ENCODE data around the gene AOC2. TPM values are rescaled to one million over a fixed set of nuclear protein-coding genes. Genes with fewer than 3 reads are reported as not detected.

The AOC2 gene
- total and polyA plus RNA-seq, 2 of the 8 experiments (the other 6 are each of a cell fraction or from before 2014, with no cell fraction given) = 4.2 to 4.7 TPM

DNA sequence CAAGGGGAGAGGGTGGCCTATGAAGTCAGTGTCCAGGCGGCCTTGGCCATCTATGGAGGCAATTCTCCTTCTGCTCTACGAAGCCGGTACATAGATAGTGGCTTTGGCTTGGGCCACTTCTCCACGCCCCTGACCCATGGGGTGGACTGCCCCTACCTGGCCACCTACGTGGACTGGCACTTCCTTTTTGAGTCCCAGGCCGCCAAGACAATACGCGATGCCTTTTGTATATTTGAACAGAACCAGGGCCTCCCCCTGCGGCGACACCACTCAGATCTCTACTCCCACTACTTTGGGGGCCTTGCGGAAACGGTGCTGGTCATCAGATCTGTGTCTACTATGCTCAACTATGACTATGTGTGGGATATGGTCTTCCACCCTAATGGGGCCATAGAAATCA lies 24.0 kb downstream of the AOC2 start:
- H2AFZ ChIP-seq (ENCODE audit: low read length) = no peak overlapping the region
- H3K56ac ChIP-seq (replicated peaks; ENCODE audit: insufficient read length, low read depth, low read length) = no peak overlapping the region
- H4K8ac ChIP-seq (ENCODE audit: extremely low read depth, insufficient read depth, low read length) = no peak overlapping the region; the same call in 1 of the 2 replicates
- H4K5ac ChIP-seq (ENCODE audit: insufficient read length, low read depth, low read length) = no peak overlapping the region
- H3K18ac ChIP-seq (ENCODE audit: extremely low read depth, low read length) = no peak overlapping the region
- no peak overlapping the region for H2BK20ac ChIP-seq (ENCODE audit: low read length)
- H2BK12ac ChIP-seq (ENCODE audit: low read depth, low read length) = no peak overlapping the region
- H3K27ac ChIP-seq (ENCODE audit: low read depth, low read length) = no peak overlapping the region
- no peak overlapping the region for H3K23ac ChIP-seq (ENCODE audit: insufficient read length)
- no peak overlapping the region for H2BK5ac ChIP-seq (ENCODE audit: low read depth, low read length)
- WGBS, 2 experiments (ENCODE audit: extremely low coverage in 1 of 2, insufficient coverage in 1 of 2, insufficient read length in 1 of 2, insufficient replicate concordance in 2 of 2, low coverage in 1 of 2, low lambda C conversion rate in 2 of 2, missing lambda C conversion rate in 1 of 2) = 95% methylated on average over 12 of the region's 12 CpGs; no CpG with 5 or more reads in 1 of the 2 experiments
- H3K36me3 ChIP-seq (ENCODE audit: control insufficient read depth in 2 of 4, insufficient read depth in 4 of 4, low read length in 3 of 4) = no peaks in the 10 kb centered on the region
- no peak overlapping the region for H3K14ac ChIP-seq (ENCODE audit: insufficient read length)
- H3K27me3 ChIP-seq (replicated peaks in 1 of 4; ENCODE audit: control insufficient read depth in 3 of 4, extremely low read depth in 1 of 4, insufficient read depth in 3 of 4, low read length in 3 of 4) = no peaks in the 10 kb centered on the region
- H3K9me3 ChIP-seq (ENCODE audit: insufficient read depth in 2 of 2, low read depth in 1 of 2, low read length in 1 of 2) = peaks cover 2 to 11% of the 10 kb centered on the region in 2 experiments; a peak in 1 of 4 replicates
- H2BK120ac ChIP-seq (replicated peaks; ENCODE audit: low read depth, low read length) = no peak overlapping the region
- H3K4me1 ChIP-seq (replicated peaks in 1 of 4; ENCODE audit: control insufficient read depth in 3 of 4, insufficient read depth in 4 of 4, low read length in 3 of 4) = no peaks in the 10 kb centered on the region
- no peak overlapping the region for H3K4me3 ChIP-seq (ENCODE audit: extremely low read depth in 1 of 4, insufficient read depth in 2 of 4, low read depth in 3 of 4, low read length in 4 of 4)
- DNase-seq (ENCODE audit: low read depth in 1 of 2, low spot score in 2 of 2) = no peak
- no peak overlapping the region for H2AK5ac ChIP-seq (ENCODE audit: low read depth, low read length)
- H4K91ac ChIP-seq (replicated peaks; ENCODE audit: insufficient read length, low read length) = no peak overlapping the region
- H4K20me1 ChIP-seq (replicated peaks in 1 of 2; ENCODE audit: control insufficient read depth in 1 of 2, insufficient read depth in 2 of 2, low read length in 2 of 2) = no peaks in the 10 kb centered on the region
- H3K79me2 ChIP-seq (ENCODE audit: control insufficient read depth in 1 of 2, insufficient read depth in 2 of 2, low read length in 2 of 2) = no peaks in the 10 kb centered on the region
- POLR2A ChIA-PET (ENCODE audit: partially characterized antibody) = interaction anchor here (1.0 to 1.3 kb wide), 2 partner anchors 19 to 23 kb away, joined by 3 read pairs; no protein-coding TSS in a partner anchor
- CTCF ChIA-PET (ENCODE audit: partially characterized antibody) = interaction anchor here (1.3 kb wide), 1 partner anchor 43 kb away, joined by 3 read pairs; no protein-coding TSS in a partner anchor
- no peak overlapping the region for H3K4me2 ChIP-seq (ENCODE audit: insufficient read depth in 1 of 2, low read depth in 2 of 2, low read length in 2 of 2)
- H3K4ac ChIP-seq (replicated peaks; ENCODE audit: insufficient read length, low read depth, low read length) = no peak overlapping the region
- no peak overlapping the region for H2BK15ac ChIP-seq (ENCODE audit: low read length)
- H3K9ac ChIP-seq (replicated peaks in 1 of 4; ENCODE audit: extremely low read depth in 1 of 4, low read depth in 3 of 4, low read length in 3 of 4) = no peak overlapping the region
- H3K23me2 ChIP-seq (ENCODE audit: low read depth, low read length) = no peaks in the 10 kb centered on the region
- no peaks in the 10 kb centered on the region for H3K79me1 ChIP-seq (ENCODE audit: low read depth, low read length)
- FAIRE-seq = no peak
- TF ChIP-seq, protein P1, sequence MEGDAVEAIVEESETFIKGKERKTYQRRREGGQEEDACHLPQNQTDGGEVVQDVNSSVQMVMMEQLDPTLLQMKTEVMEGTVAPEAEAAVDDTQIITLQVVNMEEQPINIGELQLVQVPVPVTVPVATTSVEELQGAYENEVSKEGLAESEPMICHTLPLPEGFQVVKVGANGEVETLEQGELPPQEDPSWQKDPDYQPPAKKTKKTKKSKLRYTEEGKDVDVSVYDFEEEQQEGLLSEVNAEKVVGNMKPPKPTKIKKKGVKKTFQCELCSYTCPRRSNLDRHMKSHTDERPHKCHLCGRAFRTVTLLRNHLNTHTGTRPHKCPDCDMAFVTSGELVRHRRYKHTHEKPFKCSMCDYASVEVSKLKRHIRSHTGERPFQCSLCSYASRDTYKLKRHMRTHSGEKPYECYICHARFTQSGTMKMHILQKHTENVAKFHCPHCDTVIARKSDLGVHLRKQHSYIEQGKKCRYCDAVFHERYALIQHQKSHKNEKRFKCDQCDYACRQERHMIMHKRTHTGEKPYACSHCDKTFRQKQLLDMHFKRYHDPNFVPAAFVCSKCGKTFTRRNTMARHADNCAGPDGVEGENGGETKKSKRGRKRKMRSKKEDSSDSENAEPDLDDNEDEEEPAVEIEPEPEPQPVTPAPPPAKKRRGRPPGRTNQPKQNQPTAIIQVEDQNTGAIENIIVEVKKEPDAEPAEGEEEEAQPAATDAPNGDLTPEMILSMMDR (IDR thresholded peaks at IDR 0.05; ENCODE audit: control extremely low read depth in 1 of 3, insufficient read depth in 1 of 3, low read depth in 1 of 3, low read length in 3 of 3) = no peak
- TF ChIP-seq TBP (IDR thresholded peaks at IDR 0.05; ENCODE audit: low read depth, low read length) (no peak), SAP30 (IDR thresholded peaks at IDR 0.05; ENCODE audit: insufficient read depth, insufficient replicate concordance, low read length) (no peak), RFX5 (IDR thresholded peaks at IDR 0.05; ENCODE audit: borderline replicate concordance, low read depth, low read length) (no peak), CTBP2 (IDR thresholded peaks at IDR 0.05; ENCODE audit: borderline replicate concordance, insufficient read depth, insufficient read length, low read length) (no peak)
- TF ChIP-seq, protein P2, sequence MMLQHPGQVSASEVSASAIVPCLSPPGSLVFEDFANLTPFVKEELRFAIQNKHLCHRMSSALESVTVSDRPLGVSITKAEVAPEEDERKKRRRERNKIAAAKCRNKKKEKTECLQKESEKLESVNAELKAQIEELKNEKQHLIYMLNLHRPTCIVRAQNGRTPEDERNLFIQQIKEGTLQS (IDR thresholded peaks at IDR 0.05; ENCODE audit: insufficient read depth, low read depth, low read length) = no peak
- TF ChIP-seq, protein P3, sequence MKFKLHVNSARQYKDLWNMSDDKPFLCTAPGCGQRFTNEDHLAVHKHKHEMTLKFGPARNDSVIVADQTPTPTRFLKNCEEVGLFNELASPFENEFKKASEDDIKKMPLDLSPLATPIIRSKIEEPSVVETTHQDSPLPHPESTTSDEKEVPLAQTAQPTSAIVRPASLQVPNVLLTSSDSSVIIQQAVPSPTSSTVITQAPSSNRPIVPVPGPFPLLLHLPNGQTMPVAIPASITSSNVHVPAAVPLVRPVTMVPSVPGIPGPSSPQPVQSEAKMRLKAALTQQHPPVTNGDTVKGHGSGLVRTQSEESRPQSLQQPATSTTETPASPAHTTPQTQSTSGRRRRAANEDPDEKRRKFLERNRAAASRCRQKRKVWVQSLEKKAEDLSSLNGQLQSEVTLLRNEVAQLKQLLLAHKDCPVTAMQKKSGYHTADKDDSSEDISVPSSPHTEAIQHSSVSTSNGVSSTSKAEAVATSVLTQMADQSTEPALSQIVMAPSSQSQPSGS (IDR thresholded peaks at IDR 0.05; ENCODE audit: low read length) = no peak
